Sigmoid colon (tissue), 4 donors: Measurements from ENCODE around the gene PLD2.

Experiments
- CTCF ChIP-seq, 4 experiments: fragments of 450-650 bp in 3 of 4; fragments of 200-600 bp in 1 of 4; IDR thresholded peaks; one replicate each; pipeline ENCODE4 v1.5.1; 2016 to 2019; ENCODE audit warnings: antibody characterized with exemption in 4 of 4, mild to moderate bottlenecking in 3 of 4, moderate library complexity in 2 of 4
- EP300 ChIP-seq, 4 donors: sonication (generic); formaldehyde crosslinking; IDR thresholded peaks; one replicate each; pipeline ENCODE4 v1.6.1; 2017; ENCODE audit warnings: antibody characterized with exemption in 4 of 4
- POLR2A ChIP-seq, 2 donors: fragments of 450-650 bp; IDR thresholded peaks; one replicate each; pipeline ENCODE4 v1.6.1; 2016; ENCODE audit warnings: antibody characterized with exemption in 2 of 2, mild to moderate bottlenecking in 2 of 2, moderate library complexity in 2 of 2
- POLR2AphosphoS5 ChIP-seq, 4 donors: sonication (generic); formaldehyde crosslinking; IDR thresholded peaks; one replicate each; pipeline ENCODE4 v1.6.1; 2017; ENCODE audit warnings: antibody characterized with exemption in 4 of 4

GRCh38 chr17:4800462-4801196, 6.3 kb upstream of the PLD2 start:
- TF ChIP-seq POLR2A (IDR thresholded peaks at IDR 0.05) = no peak
- no peak for TF ChIP-seq CTCF (IDR thresholded peaks at IDR 0.05)
- no peak for TF ChIP-seq POLR2AphosphoS5 (IDR thresholded peaks at IDR 0.05)
- no peak for TF ChIP-seq EP300 (IDR thresholded peaks at IDR 0.05)
